ENCODE measurements around the gene SLC25A39.

Gene SLC25A39

GRCh38 chr17:44284024-44284400 is 40.6 kb downstream of the SLC25A39 start:
- no peak overlapping the region for H3K4me3 ChIP-seq (ENCODE audit: low read depth, low read length)
- DNase-seq (ENCODE audit: low read depth), result no peak

GRCh38 chr17:44283344-44284023 is 41.1 kb downstream of the SLC25A39 start:
- H3K4me3 ChIP-seq (ENCODE audit: low read depth, low read length), result no peak overlapping the region
- no peak for DNase-seq (ENCODE audit: low read depth)

GRCh38 chr17:44282264-44282663 is 42.4 kb downstream of the SLC25A39 start:
- no peak for DNase-seq (ENCODE audit: low read depth)
- H3K4me3 ChIP-seq (ENCODE audit: low read depth, low read length), result no peak overlapping the region

GRCh38 chr17:44281570-44281969 is 43.1 kb downstream of the SLC25A39 start:
- H3K4me3 ChIP-seq (ENCODE audit: low read depth, low read length), result no peak overlapping the region
- no peak for DNase-seq (ENCODE audit: low read depth)

DNA sequence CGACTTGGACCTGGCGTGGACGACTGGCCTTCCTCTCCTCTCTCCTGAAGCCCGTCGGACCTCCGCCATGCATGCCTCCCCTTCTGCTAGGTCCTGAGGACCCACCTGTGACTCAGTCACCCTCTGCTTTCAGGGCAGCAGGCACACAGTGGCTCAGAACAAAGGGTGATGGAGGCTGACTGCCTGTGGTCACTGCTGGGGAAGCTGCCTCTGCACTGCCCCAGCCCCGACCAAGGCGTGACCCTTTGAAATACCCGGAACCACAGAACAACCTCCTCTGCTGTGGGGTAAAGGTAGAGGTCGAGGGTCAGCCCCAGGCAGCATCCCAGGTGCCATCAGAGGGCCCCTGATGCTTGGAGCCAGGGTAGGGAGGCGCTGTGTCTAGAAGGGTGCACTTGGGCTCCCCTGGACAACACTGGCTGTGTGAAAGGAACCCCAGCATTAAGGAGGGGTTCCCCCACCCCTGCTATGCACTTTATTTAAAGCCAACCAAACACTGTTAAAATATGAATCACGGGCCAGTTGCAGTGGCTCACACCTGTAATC is 44.2 kb downstream of the SLC25A39 start:
- H3K4me3 ChIP-seq (ENCODE audit: low read depth, low read length), result no peak overlapping the region
- no peak for DNase-seq (ENCODE audit: low read depth)

DNA sequence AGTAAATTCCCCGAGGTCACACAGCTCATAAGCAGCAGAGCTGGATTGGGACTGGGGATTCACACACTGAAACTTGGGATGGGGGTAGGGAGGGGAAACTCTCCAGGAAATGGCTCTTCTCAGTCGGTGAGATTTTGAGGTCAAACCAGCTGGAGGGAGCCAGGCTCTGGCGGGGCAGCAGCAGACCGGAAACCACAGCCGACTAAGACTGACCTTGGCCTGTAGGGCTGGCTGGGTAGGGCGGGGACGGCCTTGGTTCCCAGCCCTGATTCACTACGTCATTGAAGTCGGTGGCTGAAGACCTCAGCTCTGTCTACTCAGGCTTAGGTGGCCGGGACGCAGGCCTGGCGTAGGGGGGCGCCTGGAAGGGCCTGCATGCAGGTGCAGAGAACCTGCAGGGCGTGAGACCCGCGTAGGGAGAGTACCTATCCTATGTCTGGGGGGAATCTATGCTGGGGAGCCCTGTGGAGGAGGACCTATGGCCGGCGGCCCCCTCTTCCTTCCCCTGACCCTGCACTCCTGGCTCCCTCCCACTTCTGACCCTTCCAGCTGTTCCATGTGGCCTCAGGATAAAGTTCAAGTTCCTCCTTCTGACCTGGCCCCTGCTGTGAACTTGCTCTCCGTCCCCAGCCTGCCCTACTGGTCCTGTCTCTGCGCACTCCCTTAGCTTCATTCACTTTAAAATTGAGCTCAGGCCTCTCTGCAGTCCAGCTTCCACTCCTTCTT is 44.8 kb downstream of the SLC25A39 start:
- H3K4me3 ChIP-seq (ENCODE audit: low read depth, low read length), result no peak overlapping the region
- DNase-seq (ENCODE audit: low read depth), result peak; percentile 48

- no peak overlapping the region for H3K4me3 ChIP-seq (ENCODE audit: low read depth, low read length)
- no peak for DNase-seq (ENCODE audit: low read depth)
Measured at GRCh38 chr17:44279346-44279665, 45.3 kb downstream of the SLC25A39 start.

GRCh38 chr17:44277976-44278375 is 46.6 kb downstream of the SLC25A39 start:
- DNase-seq (ENCODE audit: low read depth), result no peak
- H3K4me3 ChIP-seq (ENCODE audit: low read depth, low read length), result no peak overlapping the region

DNA sequence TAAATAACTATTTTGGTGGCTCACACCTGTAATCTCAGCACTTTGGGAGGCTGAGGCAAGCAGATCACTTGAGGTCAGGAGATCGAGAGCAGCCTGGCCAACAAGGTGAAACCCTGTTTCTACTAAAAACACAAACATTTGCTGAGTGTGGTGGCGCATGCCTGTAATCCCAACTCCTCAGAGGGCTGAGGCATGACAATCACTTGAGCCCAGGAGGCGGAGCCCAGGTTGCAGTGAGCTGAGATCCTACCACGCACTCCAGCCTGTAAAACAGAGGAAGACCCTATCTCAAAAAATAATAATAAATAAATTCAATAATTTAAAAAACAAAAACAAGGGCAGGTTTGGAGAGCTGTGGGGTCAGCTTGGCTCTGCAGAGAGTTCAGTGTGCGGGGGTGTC is 51.0 kb downstream of the SLC25A39 start:
- H3K4me3 ChIP-seq (ENCODE audit: low read depth, low read length), result no peak overlapping the region
- no peak for DNase-seq (ENCODE audit: low read depth)

DNA sequence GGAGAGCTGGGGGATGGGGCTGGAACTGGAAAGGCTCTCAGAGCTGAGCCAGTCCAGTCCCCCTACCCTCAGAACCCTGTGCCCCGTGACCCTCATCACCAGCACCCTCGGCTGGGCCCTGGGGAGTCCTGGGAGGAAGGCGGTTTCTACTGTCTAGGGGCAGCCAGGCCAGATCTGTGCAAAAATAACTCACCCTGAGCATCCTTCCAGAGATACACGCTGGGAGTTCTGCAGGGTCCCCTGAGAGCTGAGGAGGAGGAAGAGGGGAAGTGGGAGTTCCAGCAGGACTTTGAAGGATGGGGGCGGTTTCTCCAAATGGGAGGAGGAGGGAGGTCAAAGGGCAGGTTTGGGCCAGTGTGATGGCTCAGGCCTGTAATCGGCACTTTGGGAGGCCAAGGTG is 51.7 kb downstream of the SLC25A39 start:
- DNase-seq (ENCODE audit: low read depth), result no peak
- H3K4me3 ChIP-seq (ENCODE audit: low read depth, low read length), result no peak overlapping the region

GRCh38 chr17:44272321-44272951 is 52.2 kb downstream of the SLC25A39 start:
- no peak for DNase-seq (ENCODE audit: low read depth)
- H3K4me3 ChIP-seq (ENCODE audit: low read depth, low read length), result no peak overlapping the region

All from skeletal muscle cell (primary cell).